K562 (cell line): ENCODE data around the gene PCSK5.

Experiments
- CHD1 ChIP-seq: fragments of 200-600 bp; sonication (generic); IDR thresholded peaks from one replicate; pipeline ENCODE4 v1.6.1; 2012; ENCODE audit warnings: mild to moderate bottlenecking, moderate library complexity, low read length, inconsistent platforms
- CTCF ChIP-seq, 3 experiments: IDR thresholded peaks in 2 of 3; conservative IDR thresholded peaks in 1 of 3; 2 replicates each; pipeline ENCODE4 v1.5.1; 2011 to 2012; ENCODE audit warnings: low read length in 3 of 3, mild to moderate bottlenecking in 3 of 3, control low read depth in 2 of 3, improper control_type of control experiment in 1 of 3, inconsistent platforms in 1 of 3, low read depth in 1 of 3, mixed read lengths in 1 of 3, moderate library complexity in 1 of 3; ENCODE audit not compliant: insufficient read depth in 2 of 3
- EZH2 ChIP-seq: IDR thresholded peaks from 2 replicates; pipeline ENCODE4 v1.6.1; 2012; ENCODE audit warnings: low read depth, mild to moderate bottlenecking, inconsistent platforms, low read length, borderline replicate concordance
- MAFK ChIP-seq: IDR thresholded peaks from 2 replicates; pipeline ENCODE4 v1.6.1; 2011; ENCODE audit warnings: low read length, improper control_type of control experiment
- NCOA4 ChIP-seq: fragments of 450-650 bp; IDR thresholded peaks from 2 replicates; pipeline ENCODE4 v1.6.1; 2018; ENCODE audit warnings: mild to moderate bottlenecking; ENCODE audit not compliant: partially characterized antibody

DNA sequence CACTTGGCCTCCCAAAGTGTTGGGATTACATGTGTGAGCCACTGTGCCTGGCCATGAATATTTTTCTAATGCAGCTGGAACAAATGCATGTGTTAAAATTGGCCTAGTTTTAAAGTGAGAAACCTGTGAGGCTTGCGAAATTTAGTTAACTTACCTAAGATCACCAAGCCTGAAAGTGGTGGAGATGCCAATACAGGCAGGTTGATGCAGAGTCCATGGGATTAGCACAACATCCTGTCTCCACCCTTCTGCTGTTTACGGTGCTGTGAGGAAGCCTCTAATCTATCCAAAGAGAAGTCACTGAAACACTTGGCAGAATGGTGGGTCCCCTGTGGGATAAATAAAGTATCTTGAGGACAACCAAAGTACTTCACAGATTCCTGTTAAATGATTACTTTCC is 98.2 kb downstream of the PCSK5 start:
- TF ChIP-seq MAFK, result no peak
- TF ChIP-seq CTCF (IDR thresholded peaks at IDR 0.05 in 2 of 3, conservative IDR thresholded peaks at IDR 0.05 in 1 of 3; ENCODE audit: insufficient read depth in 2 of 3, low read depth in 1 of 3, low read length in 3 of 3), result no peak
- no peak for TF ChIP-seq CHD1
- no peak for TF ChIP-seq EZH2
- no peak for TF ChIP-seq NCOA4
